ENCODE results near the gene UNCX. TPM values are rescaled to one million over a fixed set of nuclear protein-coding genes. Genes with fewer than 3 reads are reported as not detected.

Gene UNCX
- total and polyA plus RNA-seq, 2 of the 4 experiments (the other 2 are of a cell fraction), result not detected

GRCh38 chr7:1246160-1246870, 13.6 kb downstream of the UNCX start:
- Histone ChIP-seq H2AK5ac (ENCODE audit: low read depth, low read length) (no peak overlapping the region), H3K23ac (ENCODE audit: low read depth, low read length) (no peak overlapping the region), H2BK20ac (ENCODE audit: low read depth, low read length) (no peak overlapping the region), H4K91ac (ENCODE audit: insufficient read depth, low read depth, low read length) (no peak overlapping the region), H3K56ac (ENCODE audit: extremely low read depth, insufficient read depth, low read length) (no peak overlapping the region), H4K20me1 (ENCODE audit: insufficient read depth, low read length) (no peaks in the 10 kb centered on the region), H3K27ac (ENCODE audit: insufficient read depth, low read length) (no peak overlapping the region), H3K4ac (ENCODE audit: low read depth, low read length) (no peak overlapping the region), H3K4me1 (ENCODE audit: control insufficient read depth, insufficient read depth, low read length) (no peaks in the 10 kb centered on the region), H3K79me1 (ENCODE audit: low read depth in 1 of 2, low read length in 2 of 2) (no peaks in the 10 kb centered on the region), H4K5ac (ENCODE audit: low read depth, low read length) (no peak overlapping the region), H3K18ac (ENCODE audit: low read depth, low read length) (no peak overlapping the region), H2AFZ (replicated peaks; ENCODE audit: low read length, poor library complexity) (no peak overlapping the region), H3K9me1 (ENCODE audit: insufficient read depth, low read length) (no peaks in the 10 kb centered on the region), H3K36me3 (ENCODE audit: control insufficient read depth, insufficient read depth, low read length) (no peaks in the 10 kb centered on the region; the same call in 1 of the 2 replicates), H2BK120ac (ENCODE audit: low read depth, low read length) (no peak overlapping the region), H3K9ac (ENCODE audit: low read depth, low read length) (no peak overlapping the region), H3K4me2 (ENCODE audit: low read depth, low read length) (no peak overlapping the region), H2AK9ac (replicated peaks; ENCODE audit: low read depth, low read length, poor library complexity) (no peak overlapping the region), H3K4me3 (ENCODE audit: insufficient read depth, low read depth, low read length) (no peak overlapping the region), H2BK5ac (ENCODE audit: low read depth, low read length, poor library complexity, severe bottlenecking) (no peak overlapping the region), H3K9me3 (ENCODE audit: control insufficient read depth, insufficient read depth, low read length) (peaks cover 19% of the 10 kb centered on the region), H2BK15ac (ENCODE audit: low read depth, low read length) (no peak overlapping the region), H3K14ac (replicated peaks; ENCODE audit: low read depth, low read length) (no peak overlapping the region), H4K8ac (ENCODE audit: low read depth in 2 of 2, low read length in 2 of 2) (no peak overlapping the region), H3K27me3 (ENCODE audit: control insufficient read depth, insufficient read depth, low read length) (peaks cover 95% of the 10 kb centered on the region)
- ATAC-seq (ENCODE audit: low read depth) (no peak), DNase-seq (no peak)
- 9% methylated on average over 11 of the region's 48 CpGs; no CpG with 5 or more reads in 1 of the 2 experiments for WGBS, 2 experiments (ENCODE audit: extremely low coverage in 2 of 2, insufficient read length in 1 of 2)
- no TSS peak for BruUV-seq (replicated peaks)
- POLR2A ChIA-PET (ENCODE audit: unreplicated experiment), result no interaction called here
- dilution Hi-C loops (cut with HindIII; ENCODE audit: low sequenced_read_pairs, unreplicated experiment), result no loop called here
- intact Hi-C loops (cut with micrococcal nuclease), result no loop called here
- in situ Hi-C loops (cut with MboI; ENCODE audit: low sequenced_read_pairs), result no loop called here
- CTCF ChIA-PET, result no interaction called here
- TF ChIP-seq MXI1 (IDR thresholded peaks at IDR 0.05; ENCODE audit: borderline replicate concordance, low read depth, low read length), result no peak
- no peak for TF ChIP-seq USF2 (IDR thresholded peaks at IDR 0.05; ENCODE audit: low read depth, low read length)
- TF ChIP-seq CHD1 (IDR thresholded peaks at IDR 0.05; ENCODE audit: low read depth, low read length), result no peak
- TF ChIP-seq CTCF (conservative IDR thresholded peaks at IDR 0.05; ENCODE audit: low read depth, low read length), result no peak
- TF ChIP-seq BHLHE40 (IDR thresholded peaks at IDR 0.05; ENCODE audit: low read depth, low read length), result no peak
- no peak for TF ChIP-seq FOS (IDR thresholded peaks at IDR 0.05; ENCODE audit: low read depth, low read length)
- TF ChIP-seq SMC3 (IDR thresholded peaks at IDR 0.05; ENCODE audit: low read depth, low read length), result no peak
- no peak for TF ChIP-seq POLR2A (IDR thresholded peaks at IDR 0.05; ENCODE audit: low read depth, low read length)
- no peak for TF ChIP-seq RFX5 (IDR thresholded peaks at IDR 0.05; ENCODE audit: low read depth, low read length)
- TF ChIP-seq ELK1 (IDR thresholded peaks at IDR 0.05; ENCODE audit: borderline replicate concordance, low read depth, low read length), result no peak
- TF ChIP-seq MAZ (IDR thresholded peaks at IDR 0.05; ENCODE audit: borderline replicate concordance, low read depth, low read length), result no peak
- TF ChIP-seq RAD21 (IDR thresholded peaks at IDR 0.05; ENCODE audit: low read length), result no peak

Measured in IMR-90 (cell line).